Measurements from ENCODE around the gene TAC3.

DNA sequence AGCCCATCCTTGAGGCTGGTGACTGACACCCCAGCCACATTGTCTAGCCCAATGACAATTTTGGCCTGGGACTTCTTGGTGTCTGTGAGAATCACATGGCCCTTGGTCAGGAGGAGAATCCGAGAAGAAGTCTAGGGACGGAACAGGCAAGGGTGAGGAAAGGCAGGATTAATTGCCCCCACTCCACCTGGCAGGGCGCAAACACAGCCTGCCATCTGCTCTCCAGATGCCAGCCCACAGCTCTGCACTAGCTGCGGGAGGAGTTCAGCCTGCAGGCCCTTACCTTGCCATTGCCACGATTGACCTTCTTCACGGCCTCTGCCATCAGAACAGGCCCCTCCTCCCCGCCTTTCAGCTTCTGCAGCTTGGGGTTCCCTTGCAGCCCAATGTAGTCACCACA lies 13.1 kb upstream of the TAC3 start:
- no peak for TF ChIP-seq POLR2A (IDR thresholded peaks at IDR 0.05; ENCODE audit: low read depth, low read length)
- TF ChIP-seq POU2F2 (IDR thresholded peaks at IDR 0.05; ENCODE audit: low read depth, low read length) = no peak
- no peak for TF ChIP-seq POLR2AphosphoS5 (IDR thresholded peaks at IDR 0.05; ENCODE audit: low read depth, low read length)
- TF ChIP-seq SPI1 (IDR thresholded peaks at IDR 0.05; ENCODE audit: low read depth, low read length) = no peak
- TF ChIP-seq TAF1 (IDR thresholded peaks at IDR 0.05; ENCODE audit: low read depth, low read length) = no peak
- no peak for TF ChIP-seq PAX5 (IDR thresholded peaks at IDR 0.05; ENCODE audit: insufficient read depth, low read length, severe bottlenecking)

All from GM12891 (cell line).